ENCODE data around the gene ZFYVE27. TPM values are rescaled to one million over a fixed set of nuclear protein-coding genes. Genes with fewer than 3 reads are reported as not detected.

The ZFYVE27 gene
- total and polyA plus RNA-seq, 8 donors, result 4.3 to 77.1 (median 15.5) TPM

DNA sequence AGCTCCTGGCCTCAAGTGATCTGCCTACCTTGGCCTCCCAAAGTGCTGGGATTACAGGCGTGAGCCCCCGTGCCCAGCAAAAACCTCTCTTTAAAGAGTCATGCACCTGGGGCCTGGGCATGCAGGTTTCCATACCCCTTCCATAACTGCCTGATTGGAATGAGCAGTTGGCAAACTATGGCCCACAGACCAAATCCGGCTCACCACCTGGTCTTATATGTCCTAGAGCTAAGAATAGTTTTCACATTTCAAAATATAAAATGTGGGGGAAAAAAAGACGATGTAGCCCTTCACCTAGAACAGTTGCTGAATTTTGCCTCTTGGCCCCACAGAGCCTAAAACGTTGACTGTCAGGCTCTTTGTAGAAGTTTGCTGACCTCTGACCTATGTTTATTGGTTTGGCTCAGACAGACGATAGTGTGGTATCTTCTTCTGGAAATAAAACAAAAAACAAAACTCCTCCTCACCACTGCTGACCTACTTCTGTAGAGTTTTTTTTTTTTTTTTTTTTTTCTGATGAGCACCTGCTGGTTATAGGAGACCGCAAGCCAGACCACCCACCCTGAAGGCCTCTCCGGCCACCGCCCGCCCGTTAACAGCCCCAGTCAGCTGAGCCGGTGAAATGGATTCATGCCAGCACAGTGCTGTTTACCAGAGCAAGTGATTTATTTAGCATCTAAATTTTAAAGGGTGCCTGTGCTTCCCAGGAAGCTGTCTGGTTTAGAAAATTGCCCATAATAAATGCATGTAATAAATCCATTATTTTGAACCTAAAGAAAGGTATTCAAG, 68.4 kb downstream of the ZFYVE27 start:
- 61 to 72% (median 68%) methylated on average over 12 of the region's 12 CpGs for WGBS, 5 donors
- H3K4me1 ChIP-seq, result no peaks in the 10 kb centered on the region
- intact Hi-C loops (cut with DNase I; ENCODE audit: low total_unique reads), result no loop called here

DNA sequence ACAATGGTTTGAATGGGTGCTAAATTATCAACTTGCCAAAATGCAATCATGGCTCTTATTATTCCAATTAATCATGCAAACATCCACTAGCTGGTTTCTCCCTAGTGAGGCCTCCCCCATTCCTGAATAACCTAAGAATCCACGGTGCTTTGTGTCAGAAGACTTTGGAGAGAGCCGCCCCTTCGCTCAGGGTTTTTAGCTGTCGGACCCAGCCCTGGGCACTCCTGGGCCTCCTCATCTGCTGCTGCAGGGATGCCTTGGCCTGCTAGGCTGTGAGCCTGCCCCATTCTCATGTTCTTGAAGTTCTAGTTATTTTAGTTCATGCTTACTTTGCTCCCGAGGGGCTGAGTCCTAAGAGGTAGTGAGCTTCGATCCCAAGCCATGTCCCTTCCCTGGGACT, 69.0 kb downstream of the ZFYVE27 start:
- TF ChIP-seq, protein P1, sequence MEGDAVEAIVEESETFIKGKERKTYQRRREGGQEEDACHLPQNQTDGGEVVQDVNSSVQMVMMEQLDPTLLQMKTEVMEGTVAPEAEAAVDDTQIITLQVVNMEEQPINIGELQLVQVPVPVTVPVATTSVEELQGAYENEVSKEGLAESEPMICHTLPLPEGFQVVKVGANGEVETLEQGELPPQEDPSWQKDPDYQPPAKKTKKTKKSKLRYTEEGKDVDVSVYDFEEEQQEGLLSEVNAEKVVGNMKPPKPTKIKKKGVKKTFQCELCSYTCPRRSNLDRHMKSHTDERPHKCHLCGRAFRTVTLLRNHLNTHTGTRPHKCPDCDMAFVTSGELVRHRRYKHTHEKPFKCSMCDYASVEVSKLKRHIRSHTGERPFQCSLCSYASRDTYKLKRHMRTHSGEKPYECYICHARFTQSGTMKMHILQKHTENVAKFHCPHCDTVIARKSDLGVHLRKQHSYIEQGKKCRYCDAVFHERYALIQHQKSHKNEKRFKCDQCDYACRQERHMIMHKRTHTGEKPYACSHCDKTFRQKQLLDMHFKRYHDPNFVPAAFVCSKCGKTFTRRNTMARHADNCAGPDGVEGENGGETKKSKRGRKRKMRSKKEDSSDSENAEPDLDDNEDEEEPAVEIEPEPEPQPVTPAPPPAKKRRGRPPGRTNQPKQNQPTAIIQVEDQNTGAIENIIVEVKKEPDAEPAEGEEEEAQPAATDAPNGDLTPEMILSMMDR (IDR thresholded peaks at IDR 0.05), result no peak
- TF ChIP-seq POLR2A (IDR thresholded peaks at IDR 0.05) (no peak), POLR2AphosphoS5 (IDR thresholded peaks at IDR 0.05) (no peak), EP300 (IDR thresholded peaks at IDR 0.05) (no peak)
- H3K4me3 ChIP-seq, result no peak overlapping the region
- intact Hi-C loops (cut with DNase I; ENCODE audit: low total_unique reads), result no loop called here
- H3K4me1 ChIP-seq, result no peaks in the 10 kb centered on the region
- peaks cover 0 to 14% (median 0%) of the 10 kb centered on the region in 3 donors for H3K27me3 ChIP-seq
- DNase-seq, result no peak
- no peaks in the 10 kb centered on the region for H3K9me3 ChIP-seq
- H3K27ac ChIP-seq, result no peak overlapping the region
- WGBS, 5 donors, result 79 to 82% (median 81%) methylated on average over 6 of the region's 6 CpGs
- no peaks in the 10 kb centered on the region for H3K36me3 ChIP-seq

More for the DNA sequence above, 68.4 kb downstream of the ZFYVE27 start:
- Histone ChIP-seq H3K36me3 (no peaks in the 10 kb centered on the region), H3K4me3 (no peak overlapping the region), H3K9me3 (no peaks in the 10 kb centered on the region), H3K27me3 (peaks cover 0 to 20% (median 0%) of the 10 kb centered on the region in 3 donors), H3K27ac (no peak overlapping the region)
- no peak for TF ChIP-seq POLR2A (IDR thresholded peaks at IDR 0.05)
- TF ChIP-seq, protein P1 (IDR thresholded peaks at IDR 0.05), result no peak
- TF ChIP-seq POLR2AphosphoS5 (IDR thresholded peaks at IDR 0.05), result no peak
- no peak for TF ChIP-seq EP300 (IDR thresholded peaks at IDR 0.05)
- DNase-seq, result no peak

DNA sequence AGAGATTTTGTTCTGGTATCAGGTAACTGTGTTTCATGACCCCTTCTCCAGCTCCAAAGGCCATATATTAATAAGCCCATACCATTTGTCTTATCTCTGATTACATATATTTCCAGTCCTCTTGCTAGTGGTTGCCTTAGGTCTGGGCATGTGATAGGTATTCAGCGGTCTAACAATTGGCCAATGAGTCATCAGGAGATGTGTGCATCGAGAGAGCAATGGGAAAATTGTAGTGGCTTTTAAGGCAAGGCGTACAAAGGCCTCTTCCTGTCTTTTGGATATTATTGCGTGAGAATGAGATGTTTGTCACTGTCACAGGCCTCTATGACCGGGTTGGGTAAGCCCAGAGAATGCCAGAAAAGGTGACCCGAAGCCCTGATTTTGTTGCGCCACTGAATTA, 73.5 kb downstream of the ZFYVE27 start:
- 68 to 79% (median 72%) methylated on average over 7 of the region's 7 CpGs for WGBS, 5 donors
- no peaks in the 10 kb centered on the region for H3K4me1 ChIP-seq
- DNase-seq, result no peak
- intact Hi-C loops (cut with DNase I; ENCODE audit: low total_unique reads), result no loop called here
- TF ChIP-seq POLR2AphosphoS5 (IDR thresholded peaks at IDR 0.05), result no peak
- no peak for TF ChIP-seq EP300 (IDR thresholded peaks at IDR 0.05)
- TF ChIP-seq, protein P1 (IDR thresholded peaks at IDR 0.05), result no peak
- no peak for TF ChIP-seq POLR2A (IDR thresholded peaks at IDR 0.05)
- H3K27ac ChIP-seq, result no peak overlapping the region
- H3K27me3 ChIP-seq, result peaks cover 0 to 17% (median 0%) of the 10 kb centered on the region in 3 donors
- no peaks in the 10 kb centered on the region for H3K36me3 ChIP-seq
- no peaks in the 10 kb centered on the region for H3K9me3 ChIP-seq
- H3K4me3 ChIP-seq, result no peak overlapping the region

Other genes starting within 250 kb of the ZFYVE27 start
- 100 to 1,000 TPM in 1 of 5 donors, 10 to 100 TPM in 4; 55.1 to 146 (median 59.7) TPM for gene MMS19, start 238.7 kb upstream of the ZFYVE27 start, total RNA-seq
- gene MMS19, start 238.7 kb upstream of the ZFYVE27 start, polyA plus RNA-seq, result 10 to 100 TPM; 30.9 to 59.6 (median 30.9) TPM
- 10 to 100 TPM in 1 of 5 donors, 1 to 10 TPM in 4; 1.3 to 22.9 (median 3.1) TPM for gene UBTD1, start 238.2 kb upstream of the ZFYVE27 start, total RNA-seq
- 10 to 100 TPM in 2 of 3 donors, 1 to 10 TPM in 1; 9.3 to 14.8 (median 10.5) TPM for gene UBTD1, start 238.2 kb upstream of the ZFYVE27 start, polyA plus RNA-seq
- gene ANKRD2, start 164.3 kb upstream of the ZFYVE27 start, total RNA-seq, result not detected
- gene ANKRD2, start 164.3 kb upstream of the ZFYVE27 start, polyA plus RNA-seq, result 1 to 10 TPM in 1 of 3 donors, under 1 TPM in 2; 0.25 to 9.9 (median 0.68) TPM
- not detected for gene HOGA1, start 152.7 kb upstream of the ZFYVE27 start, total RNA-seq
- gene HOGA1, start 152.7 kb upstream of the ZFYVE27 start, polyA plus RNA-seq, result under 1 TPM in 1 of 3 donors, not detected in 2; 0.38 TPM
- gene C10orf62, start 147.4 kb upstream of the ZFYVE27 start, total RNA-seq, result not detected
- gene C10orf62, start 147.4 kb upstream of the ZFYVE27 start, polyA plus RNA-seq, result not detected
- 10 to 100 TPM in 1 of 5 donors, 1 to 10 TPM in 1, not detected in 3; 5.5 to 19.8 TPM for gene MORN4, start 103.6 kb upstream of the ZFYVE27 start, total RNA-seq
- gene MORN4, start 103.6 kb upstream of the ZFYVE27 start, polyA plus RNA-seq, result 10 to 100 TPM in 1 of 3 donors, 1 to 10 TPM in 2; 4.3 to 12.4 (median 6.8) TPM
- gene PI4K2A, start 96.5 kb upstream of the ZFYVE27 start, total RNA-seq, result 10 to 100 TPM in 4 of 5 donors, 1 to 10 TPM in 1; 9.1 to 13.6 (median 10.5) TPM
- 1 to 10 TPM; 4.2 to 8.8 (median 7.8) TPM for gene PI4K2A, start 96.5 kb upstream of the ZFYVE27 start, polyA plus RNA-seq
- 10 to 100 TPM in 4 of 5 donors, 1 to 10 TPM in 1; 2.3 to 24.6 (median 12.1) TPM for gene AVPI1, start 49.9 kb upstream of the ZFYVE27 start, total RNA-seq
- 10 to 100 TPM; 16.7 to 38.2 (median 23.5) TPM for gene AVPI1, start 49.9 kb upstream of the ZFYVE27 start, polyA plus RNA-seq
- 10 to 100 TPM in 3 of 5 donors, 1 to 10 TPM in 2; 8.8 to 21.0 (median 12.7) TPM for gene MARVELD1, start 23.4 kb upstream of the ZFYVE27 start, total RNA-seq
- 10 to 100 TPM in 1 of 3 donors, 1 to 10 TPM in 2; 5.7 to 13.6 (median 8.4) TPM for gene MARVELD1, start 23.4 kb upstream of the ZFYVE27 start, polyA plus RNA-seq
- 1 to 10 TPM in 3 of 5 donors, under 1 TPM in 1, not detected in 1; 0.45 to 4.6 (median 2.1) TPM for gene SFRP5, start 34.9 kb downstream of the ZFYVE27 start, total RNA-seq
- 1 to 10 TPM in 2 of 3 donors, under 1 TPM in 1; 0.75 to 8.4 (median 2.1) TPM for gene SFRP5, start 34.9 kb downstream of the ZFYVE27 start, polyA plus RNA-seq
- 1 to 10 TPM in 2 of 5 donors, under 1 TPM in 3; 0.45 to 1.8 (median 0.72) TPM for gene GOLGA7B, start 112.7 kb downstream of the ZFYVE27 start, total RNA-seq
- gene GOLGA7B, start 112.7 kb downstream of the ZFYVE27 start, polyA plus RNA-seq, result 1 to 10 TPM in 1 of 3 donors, under 1 TPM in 2; 0.31 to 2.8 (median 0.93) TPM

All from stomach (tissue), 9 donors.